A549 (cell line): Measurements from ENCODE around the gene COG6.

Experiments used
- EP300 ChIP-seq, 2 experiments: fragments of >200 bp; sonication (Bioruptor Twin); formaldehyde crosslinking; IDR thresholded peaks; 2 replicates in 1 of 2; 3 replicates in 1 of 2; pipeline ENCODE4 v1.6.1; 2016 to 2017
- HDAC2 ChIP-seq: fragments of 200-600 bp; sonication (generic); IDR thresholded peaks from 2 replicates; pipeline ENCODE4 v1.6.1; 2016
- HEYL ChIP-seq: fragments of 250-450 bp; sonication (Bioruptor Pico); IDR thresholded peaks from 2 replicates; pipeline ENCODE4 v1.8.0; 2021; ENCODE audit warnings: mild to moderate bottlenecking, moderate library complexity
- HOXA7 ChIP-seq: fragments of 250-450 bp; sonication (Bioruptor Pico); IDR thresholded peaks from 2 replicates; pipeline ENCODE4 v1.5.0; 2020; ENCODE audit warnings: mild to moderate bottlenecking, moderate library complexity
- KDM5A ChIP-seq: fragments of 200-600 bp; sonication (generic); IDR thresholded peaks from 2 replicates; pipeline ENCODE4 v1.6.1; 2016; ENCODE audit warnings: antibody characterized with exemption, mild to moderate bottlenecking
- MAZ ChIP-seq: fragments of 150-350 bp; IDR thresholded peaks from 2 replicates; pipeline ENCODE4 v1.6.1; 2014; ENCODE audit warnings: antibody characterized with exemption, low read depth, low read length, borderline replicate concordance
- POLR2A ChIP-seq: IDR thresholded peaks from 2 replicates; pipeline ENCODE4 v1.6.1; 2012; ENCODE audit warnings: mild to moderate bottlenecking, low read length
- RAD21 ChIP-seq, 2 experiments: fragments of >200 bp in 1 of 2; sonication (Bioruptor Twin) in 1 of 2; formaldehyde crosslinking in 1 of 2; IDR thresholded peaks in 1 of 2; conservative IDR thresholded peaks in 1 of 2; 2 replicates in 1 of 2; 3 replicates in 1 of 2; pipeline ENCODE4 v1.6.1; 2012 to 2018; ENCODE audit warnings: inconsistent platforms in 1 of 2
- RCOR1 ChIP-seq: fragments of 150-350 bp; IDR thresholded peaks from 2 replicates; pipeline ENCODE4 v1.6.1; 2014; ENCODE audit warnings: antibody characterized with exemption, low read length, low read depth
- RNF2 ChIP-seq: fragments of 200-600 bp; sonication (generic); IDR thresholded peaks from 2 replicates; pipeline ENCODE4 v1.6.1; 2016; ENCODE audit warnings: low read depth, mild to moderate bottlenecking, antibody characterized with exemption, moderate library complexity, borderline replicate concordance
- TF ChIP-seq, protein P1 (sequence below): fragments of >200 bp; sonication (Bioruptor Twin); formaldehyde crosslinking; IDR thresholded peaks from 3 replicates; pipeline ENCODE4 v1.5.1; 2016
- TF ChIP-seq, protein P2 (sequence below): IDR thresholded peaks from 2 replicates; pipeline ENCODE4 v1.6.1; 2012

DNA sequence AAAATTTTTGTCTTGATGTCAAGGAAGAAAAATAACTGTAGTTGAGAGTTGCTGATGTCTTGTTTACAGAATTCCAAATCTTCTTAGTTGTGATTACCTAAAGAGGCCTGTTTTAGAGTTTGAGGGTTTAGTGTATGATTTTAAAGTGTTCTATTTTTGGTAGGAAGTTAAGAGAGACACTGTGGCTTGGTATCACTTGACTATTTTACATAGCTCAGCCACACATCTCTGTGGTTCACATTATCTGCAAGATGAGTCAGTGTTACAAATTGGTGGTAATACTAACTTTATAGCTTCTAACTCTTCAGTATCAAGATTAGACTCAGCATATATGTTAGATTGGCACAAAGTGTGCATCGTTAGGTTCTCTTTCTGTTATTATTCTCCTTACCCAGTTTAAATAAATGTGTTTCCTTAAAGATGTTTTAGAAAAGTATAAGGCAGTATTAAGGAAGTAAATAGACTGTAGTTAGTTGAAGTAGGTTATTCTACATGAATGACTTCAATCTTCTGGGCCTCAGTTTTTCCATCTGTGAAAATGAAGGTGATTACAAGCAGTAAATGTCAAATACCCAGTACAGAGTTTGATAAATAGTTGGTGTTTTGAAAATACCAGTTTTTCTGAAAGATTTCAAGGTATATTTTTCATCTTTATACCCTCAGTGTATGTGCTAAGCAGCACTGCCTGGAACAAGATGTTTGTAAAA lies 33.4 kb downstream of the COG6 start:
- TF ChIP-seq HDAC2 (no peak), POLR2A (no peak), EP300 (IDR thresholded peaks at IDR 0.05) (no peak), KDM5A (no peak), MAZ (no peak), HEYL (CRISPR knock-in tag) (no peak), HOXA7 (CRISPR knock-in tag) (no peak), RAD21 (conservative IDR thresholded peaks at IDR 0.05 in 1 of 2, IDR thresholded peaks at IDR 0.05 in 1 of 2) (no peak), RCOR1 (no peak), RNF2 (no peak)
- TF ChIP-seq, protein P1, sequence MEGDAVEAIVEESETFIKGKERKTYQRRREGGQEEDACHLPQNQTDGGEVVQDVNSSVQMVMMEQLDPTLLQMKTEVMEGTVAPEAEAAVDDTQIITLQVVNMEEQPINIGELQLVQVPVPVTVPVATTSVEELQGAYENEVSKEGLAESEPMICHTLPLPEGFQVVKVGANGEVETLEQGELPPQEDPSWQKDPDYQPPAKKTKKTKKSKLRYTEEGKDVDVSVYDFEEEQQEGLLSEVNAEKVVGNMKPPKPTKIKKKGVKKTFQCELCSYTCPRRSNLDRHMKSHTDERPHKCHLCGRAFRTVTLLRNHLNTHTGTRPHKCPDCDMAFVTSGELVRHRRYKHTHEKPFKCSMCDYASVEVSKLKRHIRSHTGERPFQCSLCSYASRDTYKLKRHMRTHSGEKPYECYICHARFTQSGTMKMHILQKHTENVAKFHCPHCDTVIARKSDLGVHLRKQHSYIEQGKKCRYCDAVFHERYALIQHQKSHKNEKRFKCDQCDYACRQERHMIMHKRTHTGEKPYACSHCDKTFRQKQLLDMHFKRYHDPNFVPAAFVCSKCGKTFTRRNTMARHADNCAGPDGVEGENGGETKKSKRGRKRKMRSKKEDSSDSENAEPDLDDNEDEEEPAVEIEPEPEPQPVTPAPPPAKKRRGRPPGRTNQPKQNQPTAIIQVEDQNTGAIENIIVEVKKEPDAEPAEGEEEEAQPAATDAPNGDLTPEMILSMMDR: no peak
- TF ChIP-seq, protein P2, sequence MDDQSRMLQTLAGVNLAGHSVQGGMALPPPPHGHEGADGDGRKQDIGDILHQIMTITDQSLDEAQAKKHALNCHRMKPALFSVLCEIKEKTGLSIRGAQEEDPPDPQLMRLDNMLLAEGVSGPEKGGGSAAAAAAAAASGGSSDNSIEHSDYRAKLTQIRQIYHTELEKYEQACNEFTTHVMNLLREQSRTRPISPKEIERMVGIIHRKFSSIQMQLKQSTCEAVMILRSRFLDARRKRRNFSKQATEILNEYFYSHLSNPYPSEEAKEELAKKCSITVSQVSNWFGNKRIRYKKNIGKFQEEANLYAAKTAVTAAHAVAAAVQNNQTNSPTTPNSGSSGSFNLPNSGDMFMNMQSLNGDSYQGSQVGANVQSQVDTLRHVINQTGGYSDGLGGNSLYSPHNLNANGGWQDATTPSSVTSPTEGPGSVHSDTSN: no peak
